A549 (cell line): ENCODE measurements around the gene ZFAND2B. TPM values are rescaled to one million over a fixed set of nuclear protein-coding genes. Genes with fewer than 3 reads are reported as not detected.

Experiments used
- ATAC-seq, 2 experiments: fragments of 200-7000 bp in 1 of 2; fragments of >200 bp in 1 of 2; cut with Nextera tagmentation in 1 of 2; cut with Tn5 transposase in 1 of 2; 3 replicates each; pipeline versions ENCODE4 v1.8.0 to v1.9.1; 2018 to 2020; ENCODE audit warnings: mild to moderate bottlenecking in 1 of 2, moderate library complexity in 1 of 2
- CTCF ChIA-PET: fragments of 300-600 bp; sonication (Branson Sonifier 250); formaldehyde crosslinking; extraction: SDS; loops from one replicate; lab custom pipeline; 2021; ENCODE audit warnings: antibody characterized with exemption, inconsistent platforms; lab: Yijun Ruan, JAX
- POLR2A ChIA-PET: fragments of 350-600 bp; formaldehyde crosslinking; extraction: SDS; loops from one replicate; lab custom pipeline; 2021; ENCODE audit warnings: antibody characterized with exemption, inconsistent platforms; lab: Yijun Ruan, JAX
- DNase-seq, 2 experiments: peaks; one replicate each; pipeline versions ENCODE4 v3.0.0 to v3.0.0-alpha.2; 2011 to 2016; ENCODE audit warnings: low read depth in 1 of 2, low spot score in 1 of 2
- FAIRE-seq: peaks from 2 replicates; lab custom pipeline; 2011; peaks lifted over from hg19 to GRCh38; lab: Jason Lieb, UNC
- H3K27ac ChIP-seq, 2 experiments: fragments of >200 bp; sonication (Bioruptor Twin); formaldehyde crosslinking; 3 replicates each; pipeline ENCODE4 v1.5.1; 2016 to 2017
- H3K4me1 ChIP-seq: fragments of >200 bp; sonication (Bioruptor Twin); formaldehyde crosslinking; 3 replicates; pipeline ENCODE4 v1.6.1; 2016
- H3K4me2 ChIP-seq: fragments of >200 bp; sonication (Bioruptor Twin); formaldehyde crosslinking; 3 replicates; pipeline ENCODE4 v1.6.1; 2016
- H3K4me3 ChIP-seq: fragments of >200 bp; sonication (Bioruptor Twin); formaldehyde crosslinking; 3 replicates; pipeline ENCODE4 v1.5.1; 2016
- H3K9me3 ChIP-seq: fragments of >200 bp; sonication (Bioruptor Twin); formaldehyde crosslinking; 3 replicates; pipeline ENCODE4 v1.6.1; 2016
- BHLHE40 ChIP-seq: IDR thresholded peaks from 2 replicates; pipeline ENCODE4 v1.6.1; 2012; ENCODE audit warnings: low read depth, low read length, inconsistent platforms
- CEBPB ChIP-seq, 2 experiments: fragments of >200 bp in 1 of 2; sonication (Bioruptor Twin) in 1 of 2; formaldehyde crosslinking in 1 of 2; IDR thresholded peaks; 2 replicates each; pipeline ENCODE4 v1.6.1; 2012 to 2016
- CHD2 ChIP-seq: fragments of 150-350 bp; IDR thresholded peaks from 2 replicates; pipeline ENCODE4 v1.6.1; 2014; ENCODE audit warnings: low read length; ENCODE audit not compliant: partially characterized antibody
- CHD4 ChIP-seq: fragments of 200-600 bp; sonication (generic); IDR thresholded peaks from 2 replicates; pipeline ENCODE4 v1.6.1; 2016; ENCODE audit warnings: antibody characterized with exemption, mild to moderate bottlenecking, borderline replicate concordance
- FOXS1 ChIP-seq: fragments of 250-450 bp; sonication (Bioruptor Pico); IDR thresholded peaks from 2 replicates; pipeline ENCODE4 v1.5.0; 2020; ENCODE audit warnings: mild to moderate bottlenecking, moderate library complexity
- HES2 ChIP-seq: fragments of >200 bp; sonication (Bioruptor Twin); formaldehyde crosslinking; IDR thresholded peaks from 2 replicates; pipeline ENCODE4 v1.6.1; 2016
- HEYL ChIP-seq: fragments of 250-450 bp; sonication (Bioruptor Pico); IDR thresholded peaks from 2 replicates; pipeline ENCODE4 v1.8.0; 2021; ENCODE audit warnings: mild to moderate bottlenecking, moderate library complexity
- HOXA7 ChIP-seq: fragments of 250-450 bp; sonication (Bioruptor Pico); IDR thresholded peaks from 2 replicates; pipeline ENCODE4 v1.5.0; 2020; ENCODE audit warnings: mild to moderate bottlenecking, moderate library complexity
- HOXB13 ChIP-seq: fragments of 250-450 bp; sonication (Bioruptor Pico); IDR thresholded peaks from 2 replicates; pipeline ENCODE4 v1.5.0; 2020; ENCODE audit warnings: low read depth, mild to moderate bottlenecking, moderate library complexity
- HOXB5 ChIP-seq: fragments of 250-450 bp; sonication (Bioruptor Pico); IDR thresholded peaks from 2 replicates; pipeline ENCODE4 v1.5.0; 2020; ENCODE audit warnings: mild to moderate bottlenecking, moderate library complexity
- JUN ChIP-seq, 2 experiments: fragments of >200 bp; sonication (Bioruptor Twin); formaldehyde crosslinking; IDR thresholded peaks; 2 replicates in 1 of 2; 3 replicates in 1 of 2; pipeline ENCODE4 v1.6.1; 2016 to 2017
- JUNB ChIP-seq: fragments of >200 bp; sonication (Bioruptor Twin); formaldehyde crosslinking; IDR thresholded peaks from 2 replicates; pipeline ENCODE4 v1.6.1; 2016
- KDM1A ChIP-seq: fragments of 200-600 bp; sonication (generic); IDR thresholded peaks from 2 replicates; pipeline ENCODE4 v1.6.1; 2016; ENCODE audit warnings: low read depth, mild to moderate bottlenecking
- KDM5A ChIP-seq: fragments of 200-600 bp; sonication (generic); IDR thresholded peaks from 2 replicates; pipeline ENCODE4 v1.6.1; 2016; ENCODE audit warnings: antibody characterized with exemption, mild to moderate bottlenecking
- MAFK ChIP-seq: fragments of 450-650 bp; IDR thresholded peaks from 2 replicates; pipeline ENCODE4 v1.6.1; 2014; ENCODE audit not compliant: partially characterized antibody
- MAX ChIP-seq: IDR thresholded peaks from 2 replicates; pipeline ENCODE4 v1.6.1; 2012
- MAZ ChIP-seq: fragments of 150-350 bp; IDR thresholded peaks from 2 replicates; pipeline ENCODE4 v1.6.1; 2014; ENCODE audit warnings: antibody characterized with exemption, low read depth, low read length, borderline replicate concordance
- MYC ChIP-seq: IDR thresholded peaks from 2 replicates; pipeline ENCODE4 v1.6.1; 2012; ENCODE audit warnings: mild to moderate bottlenecking, inconsistent platforms, low read length, improper control_type of control experiment, borderline replicate concordance
- NFE2L2 ChIP-seq: fragments of 150-350 bp; conservative IDR thresholded peaks from 2 replicates; pipeline ENCODE4 v1.6.1; 2014; ENCODE audit warnings: low read length
- NPAS2 ChIP-seq: fragments of 250-450 bp; sonication (Bioruptor Pico); IDR thresholded peaks from 2 replicates; pipeline ENCODE4 v1.8.0; 2022; ENCODE audit warnings: mild to moderate bottlenecking, moderate library complexity, borderline replicate concordance
- PHF8 ChIP-seq: fragments of 200-600 bp; sonication (generic); IDR thresholded peaks from 2 replicates; pipeline ENCODE4 v1.6.1; 2016; ENCODE audit warnings: low read depth, mild to moderate bottlenecking, antibody characterized with exemption, moderate library complexity, borderline replicate concordance
- POLR2A ChIP-seq: IDR thresholded peaks from 2 replicates; pipeline ENCODE4 v1.6.1; 2012; ENCODE audit warnings: mild to moderate bottlenecking, low read length
- RAD21 ChIP-seq, 2 experiments: fragments of >200 bp in 1 of 2; sonication (Bioruptor Twin) in 1 of 2; formaldehyde crosslinking in 1 of 2; IDR thresholded peaks in 1 of 2; conservative IDR thresholded peaks in 1 of 2; 2 replicates in 1 of 2; 3 replicates in 1 of 2; pipeline ENCODE4 v1.6.1; 2012 to 2018; ENCODE audit warnings: inconsistent platforms in 1 of 2
- RARB ChIP-seq: fragments of 250-450 bp; sonication (Bioruptor Pico); IDR thresholded peaks from 2 replicates; pipeline ENCODE4 v1.8.0; 2021; ENCODE audit warnings: mild to moderate bottlenecking, moderate library complexity
- REST ChIP-seq: fragments of 200-600 bp; sonication (generic); IDR thresholded peaks from 2 replicates; pipeline ENCODE4 v1.6.1; 2016; ENCODE audit warnings: antibody characterized with exemption, mild to moderate bottlenecking, moderate library complexity
- SMC3 ChIP-seq: fragments of >200 bp; sonication (Bioruptor Twin); formaldehyde crosslinking; IDR thresholded peaks from 3 replicates; pipeline ENCODE4 v1.6.1; 2018; ENCODE audit warnings: inconsistent platforms
- SREBF2 ChIP-seq: fragments of 450-650 bp; IDR thresholded peaks from 2 replicates; pipeline ENCODE4 v1.6.1; 2014; ENCODE audit warnings: mild to moderate bottlenecking, moderate library complexity
- TP53 ChIP-seq: fragments of 250-450 bp; sonication (Bioruptor Pico); IDR thresholded peaks from 2 replicates; pipeline ENCODE4 v1.5.0; 2021; ENCODE audit warnings: mild to moderate bottlenecking, moderate library complexity
- ZC3H11A ChIP-seq: fragments of 450-650 bp; IDR thresholded peaks from 2 replicates; pipeline ENCODE4 v1.6.1; 2014; ENCODE audit warnings: antibody characterized with exemption, mild to moderate bottlenecking
- ZFP36 ChIP-seq: fragments of 450-650 bp; IDR thresholded peaks from 2 replicates; pipeline ENCODE4 v1.6.1; 2014; ENCODE audit warnings: borderline replicate concordance; ENCODE audit not compliant: partially characterized antibody
- WGBS: methylation state at CpG from one replicate; pipeline ENCODE4 v1.1.6; 2017; ENCODE audit errors: missing lambda C conversion rate; 5-methylcytosine and 5-hydroxymethylcytosine counted together
- polyA plus RNA-seq, 4 experiments: library from polyadenylated mRNA; depleted of rRNA in 3 of 4; stranded (reverse); fragments of >200 nt; fragmentation: RNase III in 1 of 4; extraction: RNeasy Plus Mini Kit Qiagen cat#74134 plus additional on column Dnase treatment in 1 of 4; gene quantifications; 2 replicates in 3 of 4; 3 replicates in 1 of 4; pipeline ENCODE4 v1.2.3, GENCODE V29; 2011 to 2017

ZFAND2B gene
- polyA plus RNA-seq, 2 of the 4 experiments (the other 2 are of a cell fraction): 21.2 to 29.1 TPM

DNA sequence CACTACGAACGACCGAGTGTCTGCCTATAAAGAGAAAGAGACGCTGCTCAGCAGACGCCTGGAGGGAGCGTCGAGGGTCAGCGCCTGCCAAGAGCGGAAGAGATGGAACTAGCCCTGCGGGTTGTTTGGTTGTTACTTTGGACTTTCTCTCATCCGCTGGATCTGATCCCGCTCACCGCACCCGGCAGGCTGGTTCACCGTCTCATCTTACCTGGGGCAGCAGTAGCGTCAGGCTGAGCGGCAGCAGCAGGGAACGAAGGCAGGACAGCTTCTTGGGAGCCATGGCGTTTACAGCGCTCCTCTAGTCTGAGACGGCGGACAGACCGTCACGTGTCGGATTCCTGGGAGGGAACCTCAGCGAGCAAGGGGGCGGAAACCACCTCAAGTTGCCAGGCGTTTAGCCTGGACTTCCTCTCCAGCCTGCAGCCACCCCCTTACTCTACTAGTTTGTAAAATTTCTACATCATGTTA, 36.7 kb downstream of the ZFAND2B start:
- Histone ChIP-seq H3K4me2 (no peak overlapping the region), H3K9me3 (no peaks in the 10 kb centered on the region), H3K27ac (no peak overlapping the region), H3K4me3 (no peak overlapping the region)
- POLR2A ChIA-PET: interaction anchor here (0.6 kb wide), 1 partner anchor 30 kb away, joined by 7 read pairs; no protein-coding TSS in a partner anchor
- WGBS: 89% methylated on average over 28 of the region's 28 CpGs
- TF ChIP-seq BHLHE40: no peak
- TF ChIP-seq NPAS2 (CRISPR knock-in tag): no peak
- TF ChIP-seq SREBF2: no peak
- TF ChIP-seq FOXS1 (CRISPR knock-in tag): no peak
- TF ChIP-seq PHF8: no peak
- TF ChIP-seq HOXB5 (CRISPR knock-in tag): no peak
- no peak for TF ChIP-seq ZC3H11A
- TF ChIP-seq POLR2A: 0 out of 2 replicates have a peak, but pooled peaks have one; percentile 11
- TF ChIP-seq, all 56 proteins: peak for 1
- CTCF ChIA-PET: interaction anchor here (2.8 to 3.4 kb wide), 2 partner anchors 35 to 51 kb away, joined by 19 to 20 read pairs; partner anchors contain the start of gene DNAJB2
- no peak for DNase-seq
- peaks cover 32% of the 10 kb centered on the region for H3K4me1 ChIP-seq
- ATAC-seq: no peak
- FAIRE-seq: no peak

GRCh38 chr2:219244789-219245147, 38.2 kb downstream of the ZFAND2B start:
- ChIA-PET POLR2A (interaction anchor here (0.7 to 1.9 kb wide), 11 partner anchors 9 to 143 kb away, joined by 3 to 14 read pairs (median 6); partner anchors contain the start of genes ABCB6, ANKZF1, ATG9A and DNAJB2), CTCF (interaction anchor here (0.9 to 3.4 kb wide), 14 partner anchors 8 to 347 kb away, joined by 3 to 34 read pairs (median 4); partner anchors contain the start of gene DNAJB2)
- TF ChIP-seq CHD4: no peak
- TF ChIP-seq HOXB13 (CRISPR knock-in tag): no peak
- TF ChIP-seq MAZ: no peak
- TF ChIP-seq MYC: no peak
- peak; percentile 60 for TF ChIP-seq ZFP36
- no peak for ATAC-seq
- Histone ChIP-seq H3K9me3 (no peaks in the 10 kb centered on the region), H3K4me1 (peaks cover 45% of the 10 kb centered on the region), H3K27ac (peak overlapping the region; percentile 90 to 96), H3K4me2 (peak overlapping the region; percentile 90), H3K4me3 (peak overlapping the region; percentile 78)
- no peak for FAIRE-seq
- DNase-seq: no peak
- 28% methylated on average over 6 of the region's 6 CpGs for WGBS

DNA sequence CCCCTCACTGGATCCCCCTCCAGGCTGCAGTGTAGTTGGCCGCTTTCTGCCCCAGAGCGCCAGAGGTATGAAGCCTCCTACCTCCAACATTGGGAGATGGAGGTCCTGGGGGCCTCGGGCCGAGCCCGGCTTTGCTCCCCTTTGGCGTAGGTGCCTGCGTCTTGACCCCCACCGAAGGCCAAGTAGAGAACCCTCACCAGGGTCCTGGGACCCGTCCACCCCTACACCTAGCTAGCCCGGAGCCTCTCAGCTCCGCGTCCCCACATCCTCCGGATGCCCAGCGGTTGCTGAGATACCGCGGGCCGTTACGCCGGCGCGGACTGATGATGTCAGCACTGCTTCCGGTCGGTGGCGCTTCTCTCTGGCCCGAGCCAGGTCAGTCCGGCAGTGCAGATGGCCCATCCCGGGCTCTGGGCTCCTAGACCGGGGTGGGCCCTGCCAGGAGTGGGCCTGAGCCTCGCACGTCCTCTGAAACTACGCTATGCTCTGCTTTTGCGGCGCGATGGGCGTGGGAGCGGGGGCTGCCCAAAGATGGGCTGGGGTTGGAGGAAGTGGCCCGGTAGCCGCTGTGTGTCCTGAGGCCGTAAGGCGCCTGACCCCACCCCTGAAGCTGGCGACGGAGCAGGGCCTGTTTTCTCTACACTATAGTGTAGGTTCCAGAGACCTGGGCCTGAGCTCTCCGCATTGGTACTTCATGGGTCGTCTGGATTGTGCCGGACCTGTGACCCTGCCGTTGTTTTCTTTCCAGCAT, 38.7 kb downstream of the ZFAND2B start, which contains the start of the genes GLB1L and STK16:
Gene GLB1L (minus strand): TSS at position 297 of the 751 bp plus-strand sequence. CDS start 1,871 bp downstream, outside the sequence.
Gene STK16 (plus strand): TSS at position 332 of the 751 bp plus-strand sequence. CDS start 521 bp downstream, outside the sequence.
- FAIRE-seq (no peak), DNase-seq (peak; percentile 94), ATAC-seq (peak; percentile 64 to 82)
- Histone ChIP-seq H3K4me1 (peaks cover 50% of the 10 kb centered on the region), H3K4me3 (peak within 1 kb of the TSS; percentile 78), H3K4me2 (peak within 1 kb of the TSS; percentile 90), H3K9me3 (no peaks in the 10 kb centered on the region), H3K27ac (peak within 1 kb of the TSS; percentile 90 to 96)
- ChIA-PET CTCF (interaction anchor here (0.9 to 3.4 kb wide), 15 partner anchors 9 to 347 kb away, joined by 3 to 34 read pairs (median 4); partner anchors contain the start of gene DNAJB2), POLR2A (interaction anchor here (0.7 to 1.9 kb wide), 10 partner anchors 8 to 142 kb away, joined by 3 to 14 read pairs (median 6); partner anchors contain the start of genes ABCB6, ANKZF1, ATG9A and DNAJB2)
- WGBS: 3% methylated on average over 6 of the region's 46 CpGs
- TF ChIP-seq JUN (IDR thresholded peaks at IDR 0.05): peak; percentile 23 to 89; a peak in 3 of 5 replicates
- no peak for TF ChIP-seq KDM1A
- TF ChIP-seq KDM5A: peak; percentile 75
- peak; percentile 23; the same call in 1 of the 2 replicates for TF ChIP-seq REST
- no peak for TF ChIP-seq HOXA7 (CRISPR knock-in tag)
- TF ChIP-seq JUNB: no peak
- no peak for TF ChIP-seq HES2
- TF ChIP-seq SMC3: no peak
- no peak for TF ChIP-seq RARB (CRISPR knock-in tag)
- no peak for TF ChIP-seq CEBPB (IDR thresholded peaks at IDR 0.05)
- TF ChIP-seq HEYL (CRISPR knock-in tag): no peak
- TF ChIP-seq POLR2A: peak; percentile 74
- TF ChIP-seq MAFK: peak; percentile 81
- no peak for TF ChIP-seq CHD2
- no peak; a peak in 1 of 5 replicates for TF ChIP-seq RAD21 (conservative IDR thresholded peaks at IDR 0.05 in 1 of 2, IDR thresholded peaks at IDR 0.05 in 1 of 2)
- peak; percentile 81 for TF ChIP-seq PHF8
- no peak for TF ChIP-seq NFE2L2
- TF ChIP-seq TP53 (CRISPR knock-in tag): no peak
- TF ChIP-seq MAX: peak; percentile 67; the same call in 1 of the 2 replicates
